ENCODE results near the gene UNKL. TPM values are rescaled to one million over a fixed set of nuclear protein-coding genes. Genes with fewer than 3 reads are reported as not detected.

Gene UNKL
- total and polyA plus RNA-seq, 2 of the 8 experiments (the other 6 are each of a cell fraction or from before 2014, with no cell fraction given): 25.1 to 31.8 TPM

GRCh38 chr16:1347962-1348361 lies 66.5 kb downstream of the UNKL start:
- Histone ChIP-seq H2BK12ac (ENCODE audit: low read depth, low read length) (no peak overlapping the region), H3K79me1 (ENCODE audit: low read depth, low read length) (peaks cover 8% of the 10 kb centered on the region; the same call in 1 of the 2 replicates), H2BK20ac (ENCODE audit: low read length) (no peak overlapping the region), H3K27me3 (replicated peaks in 1 of 4; ENCODE audit: control insufficient read depth in 3 of 4, extremely low read depth in 1 of 4, insufficient read depth in 3 of 4, low read length in 3 of 4) (no peaks in the 10 kb centered on the region; a peak in 2 of 7 replicates), H3K18ac (ENCODE audit: extremely low read depth, low read length) (no peak overlapping the region), H4K20me1 (replicated peaks in 1 of 2; ENCODE audit: control insufficient read depth in 1 of 2, insufficient read depth in 2 of 2, low read length in 2 of 2) (peaks cover 0 to 12% of the 10 kb centered on the region in 2 experiments), H3K9ac (replicated peaks in 1 of 4; ENCODE audit: extremely low read depth in 1 of 4, low read depth in 3 of 4, low read length in 3 of 4) (no peak overlapping the region), H3K27ac (ENCODE audit: low read depth, low read length) (no peak overlapping the region), H3K14ac (ENCODE audit: insufficient read length) (no peak overlapping the region), H3K4me3 (ENCODE audit: extremely low read depth in 1 of 4, insufficient read depth in 2 of 4, low read depth in 3 of 4, low read length in 4 of 4) (no peak overlapping the region), H2AK5ac (ENCODE audit: low read depth, low read length) (no peak overlapping the region), H4K91ac (replicated peaks; ENCODE audit: insufficient read length, low read length) (no peak overlapping the region), H4K5ac (ENCODE audit: insufficient read length, low read depth, low read length) (no peak overlapping the region), H3K56ac (replicated peaks; ENCODE audit: insufficient read length, low read depth, low read length) (no peak overlapping the region), H3K79me2 (ENCODE audit: control insufficient read depth in 1 of 2, insufficient read depth in 2 of 2, low read length in 2 of 2) (peaks cover 0 to 19% of the 10 kb centered on the region in 2 experiments; a peak in 2 of 4 replicates), H3K36me3 (ENCODE audit: control insufficient read depth in 2 of 4, insufficient read depth in 4 of 4, low read length in 3 of 4) (peaks cover 4 to 9% (median 5%) of the 10 kb centered on the region in 4 experiments; a peak in 4 of 8 replicates), H2BK120ac (replicated peaks; ENCODE audit: low read depth, low read length) (no peak overlapping the region), H3K23ac (ENCODE audit: insufficient read length) (no peak overlapping the region), H3K23me2 (ENCODE audit: low read depth, low read length) (peaks cover 18% of the 10 kb centered on the region), H4K8ac (ENCODE audit: extremely low read depth, insufficient read depth, low read length) (no peak overlapping the region), H2BK15ac (ENCODE audit: low read length) (no peak overlapping the region), H3K4me1 (replicated peaks in 1 of 4; ENCODE audit: control insufficient read depth in 3 of 4, insufficient read depth in 4 of 4, low read length in 3 of 4) (peaks cover 0 to 13% (median 5%) of the 10 kb centered on the region in 4 experiments; a peak in 5 of 7 replicates), H2AFZ (ENCODE audit: low read length) (no peak overlapping the region), H3K9me3 (ENCODE audit: insufficient read depth in 2 of 2, low read depth in 1 of 2, low read length in 1 of 2) (no peaks in the 10 kb centered on the region), H3K4ac (replicated peaks; ENCODE audit: insufficient read length, low read depth, low read length) (no peak overlapping the region), H2BK5ac (ENCODE audit: low read depth, low read length) (no peak overlapping the region), H3K4me2 (ENCODE audit: insufficient read depth in 1 of 2, low read depth in 2 of 2, low read length in 2 of 2) (no peak overlapping the region)
- POLR2A ChIA-PET (ENCODE audit: partially characterized antibody): interaction anchor here (0.9 to 3.0 kb wide), 4 partner anchors 10 to 431 kb away, joined by 3 to 19 read pairs (median 8); no protein-coding TSS in a partner anchor
- FAIRE-seq (no peak), DNase-seq (ENCODE audit: low read depth in 1 of 2, low spot score in 2 of 2) (no peak)
- CTCF ChIA-PET (ENCODE audit: partially characterized antibody): interaction anchor here (0.6 to 11.1 kb wide), 7 partner anchors 9 to 711 kb away, joined by 3 to 52 read pairs (median 3); partner anchors contain the start of gene BAIAP3
- 89% methylated on average over 28 of the region's 29 CpGs; no CpG with 5 or more reads in 1 of the 2 experiments for WGBS, 2 experiments (ENCODE audit: extremely low coverage in 1 of 2, insufficient coverage in 1 of 2, insufficient read length in 1 of 2, insufficient replicate concordance in 2 of 2, low coverage in 1 of 2, low lambda C conversion rate in 2 of 2, missing lambda C conversion rate in 1 of 2)
- no peak for TF ChIP-seq RNF2 (IDR thresholded peaks at IDR 0.05; ENCODE audit: borderline replicate concordance, low read depth, low read length, missing control alignments, poor library complexity, severe bottlenecking)
- TF ChIP-seq GABPA (IDR thresholded peaks at IDR 0.05; ENCODE audit: borderline replicate concordance, insufficient read depth, low read length): no peak
- TF ChIP-seq KDM4A (IDR thresholded peaks at IDR 0.05; ENCODE audit: low read depth, low read length, severe bottlenecking): no peak
